NT2/D1 (cell line): ENCODE measurements around the gene EIF3K.

ENCODE experiments used
- DNase-seq: peaks from one replicate; pipeline ENCODE4 v3.0.0-alpha.2; 2011; ENCODE audit warnings: low read depth, low spot score
- H3K27me3 ChIP-seq: 2 replicates; pipeline ENCODE4 v1.6.0; 2011; ENCODE audit warnings: mild to moderate bottlenecking; ENCODE audit not compliant: insufficient read length, insufficient read depth
- H3K36me3 ChIP-seq: 2 replicates; pipeline ENCODE4 v1.6.1; 2011; ENCODE audit warnings: mild to moderate bottlenecking, low read length, mixed read lengths; ENCODE audit not compliant: insufficient read depth, insufficient read length
- H3K4me1 ChIP-seq: 2 replicates; pipeline ENCODE4 v1.5.1; 2011; ENCODE audit not compliant: insufficient read depth, insufficient read length
- H3K4me3 ChIP-seq: 2 replicates; pipeline ENCODE4 v1.5.1; 2011; ENCODE audit warnings: low read depth; ENCODE audit not compliant: insufficient read length
- H3K9ac ChIP-seq: 2 replicates; pipeline ENCODE4 v1.6.0; 2011; ENCODE audit warnings: low read depth; ENCODE audit not compliant: insufficient read length
- H3K9me3 ChIP-seq: 2 replicates; pipeline ENCODE4 v1.5.1; 2011; ENCODE audit warnings: mild to moderate bottlenecking, low read length; ENCODE audit not compliant: insufficient read depth
- SUZ12 ChIP-seq: IDR thresholded peaks from 2 replicates; pipeline ENCODE4 v1.6.1; 2011; ENCODE audit not compliant: insufficient read length, insufficient read depth; ENCODE audit errors: extremely low read depth
- YY1 ChIP-seq: IDR thresholded peaks from 2 replicates; pipeline ENCODE4 v1.6.1; 2011; ENCODE audit not compliant: insufficient read length, insufficient read depth
- ZNF274 ChIP-seq: IDR thresholded peaks from 2 replicates; pipeline ENCODE4 v1.6.1; 2011; ENCODE audit warnings: mild to moderate bottlenecking, low read depth, low read length

The EIF3K gene

DNA sequence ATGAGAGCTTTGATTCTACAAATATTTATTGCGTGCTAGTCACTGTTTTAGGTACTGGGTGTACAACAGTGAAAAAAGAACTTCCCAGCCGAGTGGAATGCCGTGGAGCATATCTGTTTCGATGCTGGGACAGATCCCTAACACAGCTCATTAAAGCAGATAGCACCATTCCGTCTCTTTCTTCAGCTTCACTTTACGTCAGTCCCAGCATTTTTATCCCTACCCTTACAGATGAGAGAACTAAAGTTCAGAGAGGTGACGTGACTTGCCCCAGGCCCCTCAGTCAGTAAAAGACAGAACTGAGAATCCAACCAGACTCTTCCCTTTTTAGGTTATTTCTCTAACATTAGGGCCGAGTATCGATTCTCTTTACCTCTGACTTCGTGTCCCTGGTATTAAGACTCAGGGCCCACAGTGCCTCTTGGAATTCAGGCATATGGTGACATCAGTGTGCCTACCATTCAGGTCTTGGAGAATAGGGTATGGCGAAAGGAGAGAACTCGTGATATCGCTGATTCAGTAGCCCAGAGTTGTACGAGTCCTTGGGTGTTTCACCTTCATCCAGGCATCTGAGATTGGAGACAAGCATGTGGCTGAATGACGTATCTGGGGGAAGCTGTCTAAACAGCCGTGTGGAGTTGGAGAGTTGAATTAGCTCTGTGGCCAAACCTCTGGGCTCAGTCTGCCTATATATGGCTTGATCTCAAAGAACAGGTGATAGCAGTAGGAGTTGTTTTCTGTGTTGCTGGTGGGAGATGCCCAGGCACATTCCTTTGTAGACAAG, 55.6 kb downstream of the EIF3K start:
- Histone ChIP-seq H3K4me1 (peaks cover 2% of the 10 kb centered on the region), H3K4me3 (no peak overlapping the region), H3K9ac (no peak overlapping the region), H3K9me3 (no peaks in the 10 kb centered on the region), H3K27me3 (no peaks in the 10 kb centered on the region), H3K36me3 (peaks cover 32% of the 10 kb centered on the region)
- TF ChIP-seq SUZ12: no peak
- TF ChIP-seq YY1: no peak
- TF ChIP-seq ZNF274: no peak
- DNase-seq: no peak

DNA sequence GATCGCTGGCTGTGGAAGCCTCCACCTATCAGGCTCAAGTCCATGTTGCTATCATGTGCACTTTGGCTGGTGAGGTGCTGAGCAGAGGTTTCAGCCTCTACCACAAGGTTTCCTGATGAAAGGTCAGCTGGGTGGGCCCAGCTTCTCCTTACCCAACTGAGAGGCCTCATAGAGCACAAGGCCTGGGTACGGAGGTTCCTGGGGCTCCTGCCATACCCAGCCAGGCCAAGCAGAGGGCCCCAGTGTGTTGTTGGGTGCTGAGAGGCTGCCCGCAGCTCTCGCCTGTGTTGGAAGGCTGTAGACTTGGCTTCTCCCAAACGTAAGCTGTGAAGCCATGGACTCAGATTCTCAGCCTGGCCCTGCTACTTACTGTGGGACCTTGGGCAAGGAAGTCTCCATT, 56.6 kb downstream of the EIF3K start:
- TF ChIP-seq ZNF274 (no peak), YY1 (no peak), SUZ12 (no peak)
- peaks cover 2% of the 10 kb centered on the region for H3K4me1 ChIP-seq
- DNase-seq: no peak

DNA sequence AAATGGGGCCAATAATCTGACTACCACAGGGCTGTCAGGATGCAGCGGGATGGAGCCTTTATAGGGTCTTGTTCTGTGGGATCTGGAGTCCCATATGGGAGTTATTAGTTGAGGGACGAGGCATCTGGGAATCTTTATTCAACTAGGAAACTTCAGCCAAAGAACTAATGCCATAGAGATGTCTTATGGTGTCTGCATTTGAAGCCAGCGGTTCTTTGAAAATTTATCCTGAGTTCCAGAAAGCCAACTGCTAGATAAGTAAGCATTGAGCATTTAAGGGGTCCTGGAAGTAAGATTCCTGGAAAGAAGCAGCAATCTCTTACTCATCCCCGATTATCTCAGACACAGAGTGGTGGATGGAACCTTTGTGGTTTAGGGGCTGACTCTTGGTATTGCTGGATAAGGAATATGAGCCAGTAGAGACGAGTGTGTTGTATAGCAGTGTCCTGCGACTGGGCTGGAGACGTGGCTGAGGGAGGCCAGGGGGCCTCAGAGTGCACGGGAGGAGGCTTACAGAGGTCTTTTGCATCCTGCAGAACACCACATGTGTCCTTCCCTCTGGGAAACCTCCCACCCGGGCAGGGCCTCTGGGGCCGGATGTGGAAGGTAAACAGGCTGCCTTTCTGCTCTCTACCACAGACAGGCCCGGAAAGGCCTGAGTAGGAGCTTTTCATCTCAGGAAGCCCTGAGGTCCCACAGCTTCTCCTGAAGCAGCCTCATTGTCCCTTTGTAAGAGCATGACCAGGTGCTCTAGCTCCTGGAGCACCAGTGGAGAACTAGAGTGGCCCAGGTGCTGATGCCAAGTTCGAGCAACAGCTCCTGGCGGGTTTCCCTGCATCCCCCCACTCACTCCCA, 57.3 kb downstream of the EIF3K start:
- DNase-seq: no peak
- TF ChIP-seq SUZ12 (no peak), ZNF274 (no peak), YY1 (no peak)
- H3K9ac ChIP-seq: no peak overlapping the region
- no peaks in the 10 kb centered on the region for H3K27me3 ChIP-seq
- H3K36me3 ChIP-seq: peaks cover 36% of the 10 kb centered on the region
- H3K4me1 ChIP-seq: peaks cover 4% of the 10 kb centered on the region
- no peak overlapping the region for H3K4me3 ChIP-seq
- H3K9me3 ChIP-seq: no peaks in the 10 kb centered on the region

More for the DNA sequence above, 56.6 kb downstream of the EIF3K start:
- Histone ChIP-seq H3K9me3 (no peaks in the 10 kb centered on the region), H3K9ac (no peak overlapping the region), H3K4me3 (no peak overlapping the region), H3K36me3 (peaks cover 33% of the 10 kb centered on the region), H3K27me3 (no peaks in the 10 kb centered on the region)

DNA sequence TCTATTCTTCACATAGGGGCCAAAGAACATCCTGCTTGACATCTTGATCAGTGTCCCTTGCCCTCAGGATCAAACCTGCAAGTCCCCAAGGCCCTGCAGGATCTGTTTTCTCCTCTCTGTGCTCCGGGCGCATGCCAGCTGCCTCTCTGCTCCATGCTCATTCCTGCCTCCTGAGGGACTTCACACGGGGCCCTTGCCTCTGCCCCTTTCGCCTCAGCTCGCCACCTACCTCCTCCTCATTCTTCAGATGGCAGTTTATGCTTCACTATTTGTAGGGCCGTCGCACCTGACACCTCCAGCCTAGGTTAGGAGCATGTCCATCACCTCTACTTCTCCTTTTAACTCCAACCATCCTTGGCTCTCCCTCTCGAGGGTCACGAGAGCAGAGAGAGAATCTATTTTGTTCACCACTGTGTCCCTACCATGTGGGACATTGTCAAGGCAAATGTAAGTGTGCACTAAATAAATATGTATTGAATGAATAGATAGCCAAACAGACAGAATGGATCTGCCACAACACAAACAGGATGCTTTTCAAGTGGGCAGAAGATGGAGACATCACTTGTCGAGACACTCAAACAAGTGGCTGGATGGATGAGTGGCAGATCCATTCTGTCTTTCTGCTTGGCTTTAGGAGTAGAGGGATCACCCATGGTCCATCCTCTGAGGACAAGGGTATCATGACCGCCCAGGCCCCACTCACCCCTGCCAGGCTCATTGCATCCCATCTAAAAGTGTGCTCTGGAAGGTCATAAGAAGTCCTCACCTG, 58.1 kb downstream of the EIF3K start:
- Histone ChIP-seq H3K9ac (no peak overlapping the region), H3K27me3 (no peaks in the 10 kb centered on the region), H3K4me3 (no peak overlapping the region), H3K9me3 (no peaks in the 10 kb centered on the region), H3K36me3 (peaks cover 40% of the 10 kb centered on the region), H3K4me1 (peaks cover 5% of the 10 kb centered on the region)
- DNase-seq: no peak
- TF ChIP-seq ZNF274: no peak
- no peak for TF ChIP-seq SUZ12
- no peak for TF ChIP-seq YY1

DNA sequence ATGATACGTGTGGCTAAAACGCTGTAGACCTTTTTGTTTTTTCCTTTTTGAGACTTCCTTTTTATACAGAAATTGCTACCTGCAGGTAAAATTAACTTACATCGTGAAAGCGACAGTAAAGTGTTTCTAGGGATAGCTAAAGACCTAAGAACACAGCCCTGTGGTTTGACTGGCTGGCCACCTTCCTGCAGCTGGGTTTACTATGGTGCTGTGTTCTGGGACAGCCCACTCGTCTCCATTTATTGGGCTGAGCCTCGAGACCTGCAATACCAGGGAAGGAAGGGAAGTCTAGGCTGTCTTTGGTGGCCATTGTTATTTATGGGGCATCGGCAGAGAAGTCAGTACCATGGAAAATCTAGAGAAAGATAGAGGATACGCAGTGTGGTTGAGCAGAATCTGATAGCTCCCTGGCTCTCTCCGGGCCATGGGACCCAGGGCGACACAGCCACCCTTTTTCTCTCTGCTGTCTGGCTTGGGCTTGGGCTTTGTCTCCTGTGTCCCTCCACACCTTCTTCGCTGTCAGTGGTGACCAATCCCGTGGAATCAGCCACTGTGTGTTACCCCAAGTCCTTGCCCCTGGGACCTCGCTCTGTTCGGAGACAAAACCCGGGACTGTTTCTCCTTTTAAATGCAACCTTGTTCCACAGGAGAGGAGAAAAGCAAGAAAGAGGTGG, 59.4 kb downstream of the EIF3K start:
- TF ChIP-seq ZNF274 (no peak), SUZ12 (no peak), YY1 (no peak)
- peaks cover 5% of the 10 kb centered on the region for H3K4me1 ChIP-seq
- no peak overlapping the region for H3K9ac ChIP-seq
- H3K9me3 ChIP-seq: peaks cover 5% of the 10 kb centered on the region; the same call in 1 of the 2 replicates
- H3K27me3 ChIP-seq: no peaks in the 10 kb centered on the region
- no peak overlapping the region for H3K4me3 ChIP-seq
- DNase-seq: no peak
- H3K36me3 ChIP-seq: peaks cover 43% of the 10 kb centered on the region

DNA sequence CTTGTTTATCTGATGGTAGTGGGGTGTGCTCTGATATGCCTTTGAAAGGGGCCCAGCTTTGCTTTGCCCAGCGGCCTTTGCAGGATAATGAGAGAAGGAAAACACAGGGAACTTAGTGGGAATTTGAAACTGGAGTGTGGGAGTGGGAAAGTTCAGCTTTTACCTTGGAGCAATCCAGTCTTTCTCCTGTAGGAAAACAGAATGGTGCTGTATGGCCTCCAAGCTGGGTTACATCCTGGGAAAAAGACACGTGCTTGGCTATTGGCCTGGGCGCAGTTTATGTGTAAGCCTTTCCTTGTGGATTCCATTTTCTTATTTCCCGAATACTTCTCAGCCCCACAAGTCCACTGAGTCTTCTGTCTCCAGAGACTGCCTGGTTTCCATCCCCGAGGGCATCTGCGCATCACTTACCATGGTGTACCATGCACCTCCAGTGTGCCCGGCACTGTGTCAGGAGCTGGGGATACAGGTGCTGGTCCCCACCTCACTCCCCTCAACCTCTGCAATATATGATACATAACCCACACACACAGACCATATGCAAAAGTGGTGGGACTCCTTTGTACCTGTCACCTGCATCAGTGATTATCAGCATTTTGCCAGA, 60.0 kb downstream of the EIF3K start:
- TF ChIP-seq ZNF274 (no peak), SUZ12 (no peak), YY1 (no peak)
- peaks cover 5% of the 10 kb centered on the region; the same call in 1 of the 2 replicates for H3K9me3 ChIP-seq
- H3K9ac ChIP-seq: no peak overlapping the region
- H3K36me3 ChIP-seq: peaks cover 43% of the 10 kb centered on the region
- DNase-seq: no peak
- H3K4me3 ChIP-seq: no peak overlapping the region
- peaks cover 7% of the 10 kb centered on the region for H3K4me1 ChIP-seq
- no peaks in the 10 kb centered on the region for H3K27me3 ChIP-seq
